HEK293T (cell line): Measurements from ENCODE around the gene IGF2BP2.
"Not testable (repeated sequence)": the region's sequence is repeated elsewhere in the genome, so short reads cannot be mapped to it uniquely, and the experiment has no call there.

Source experiments
- CTCF ChIA-PET: fragments of 350-600 bp; formaldehyde crosslinking; extraction: SDS; loops from one replicate; lab custom pipeline; 2021; ENCODE audit warnings: antibody characterized with exemption, inconsistent platforms; lab: Yijun Ruan, JAX
- POLR2A ChIA-PET: fragments of 350-600 bp; formaldehyde crosslinking; extraction: SDS; loops from one replicate; lab custom pipeline; 2020; ENCODE audit warnings: antibody characterized with exemption, inconsistent platforms; lab: Yijun Ruan, JAX
- DNase-seq: peaks from one replicate; pipeline ENCODE4 v3.0.0; 2012; ENCODE audit warnings: mixed read lengths; ENCODE audit errors: extremely low spot score
- ARNT ChIP-seq: fragments of 450-650 bp; IDR thresholded peaks from 2 replicates; pipeline ENCODE4 v1.6.1; 2017; ENCODE audit warnings: mild to moderate bottlenecking
- BHLHE40 ChIP-seq: fragments of 450-650 bp; IDR thresholded peaks from 2 replicates; pipeline ENCODE4 v1.6.1; 2016; ENCODE audit warnings: mild to moderate bottlenecking, moderate library complexity, borderline replicate concordance
- CTBP1 ChIP-seq: fragments of 450-650 bp; IDR thresholded peaks from 2 replicates; pipeline ENCODE4 v1.6.1; 2016; ENCODE audit warnings: borderline replicate concordance
- ELF4 ChIP-seq: fragments of 450-650 bp; IDR thresholded peaks from 2 replicates; pipeline ENCODE4 v1.6.1; 2017; ENCODE audit warnings: antibody characterized with exemption
- FOXA1 ChIP-seq: fragments of 450-650 bp; IDR thresholded peaks from 2 replicates; pipeline ENCODE4 v1.6.1; 2016; ENCODE audit warnings: mild to moderate bottlenecking
- FOXK2 ChIP-seq: fragments of 450-650 bp; IDR thresholded peaks from 2 replicates; pipeline ENCODE4 v1.6.1; 2016; ENCODE audit warnings: mild to moderate bottlenecking
- FOXM1 ChIP-seq: fragments of 450-650 bp; IDR thresholded peaks from 2 replicates; pipeline ENCODE4 v1.6.1; 2017; ENCODE audit warnings: mild to moderate bottlenecking, borderline replicate concordance
- HDGF ChIP-seq: fragments of 450-650 bp; IDR thresholded peaks from 2 replicates; pipeline ENCODE4 v1.6.1; 2017; ENCODE audit warnings: antibody characterized with exemption, borderline replicate concordance
- L3MBTL2 ChIP-seq: fragments of 450-650 bp; conservative IDR thresholded peaks from 2 replicates; pipeline ENCODE4 v1.6.1; 2016; ENCODE audit warnings: mild to moderate bottlenecking
- LEF1 ChIP-seq: fragments of 450-650 bp; IDR thresholded peaks from 2 replicates; pipeline ENCODE4 v1.6.1; 2017; ENCODE audit warnings: mild to moderate bottlenecking, borderline replicate concordance
- NFRKB ChIP-seq: fragments of 450-650 bp; IDR thresholded peaks from 2 replicates; pipeline ENCODE4 v1.6.1; 2016; ENCODE audit warnings: mild to moderate bottlenecking, moderate library complexity
- PKNOX1 ChIP-seq: fragments of 450-650 bp; IDR thresholded peaks from 2 replicates; pipeline ENCODE4 v1.6.1; 2016
- SP1 ChIP-seq: fragments of 450-650 bp; IDR thresholded peaks from 2 replicates; pipeline ENCODE4 v1.6.1; 2017
- SUZ12 ChIP-seq: fragments of 450-650 bp; IDR thresholded peaks from 2 replicates; pipeline ENCODE4 v1.6.1; 2016; ENCODE audit warnings: mild to moderate bottlenecking
- TARDBP ChIP-seq: fragments of 450-650 bp; IDR thresholded peaks from 2 replicates; pipeline ENCODE4 v1.6.1; 2016
- ZNF384 ChIP-seq: fragments of 450-650 bp; IDR thresholded peaks from 2 replicates; pipeline ENCODE4 v1.6.1; 2016

IGF2BP2 gene

GRCh38 chr3:185677146-185677829 is 147.6 kb downstream of the IGF2BP2 start:
- peak; percentile 57 for DNase-seq
- POLR2A ChIA-PET: no interaction called here
- CTCF ChIA-PET: interaction anchor here (0.6 to 1.9 kb wide), 8 partner anchors 17 to 208 kb away, joined by 3 to 7 read pairs (median 5); no protein-coding TSS in a partner anchor
- no peak for TF ChIP-seq FOXM1

GRCh38 chr3:185667574-185667973 is 157.3 kb downstream of the IGF2BP2 start:
- DNase-seq: no peak

GRCh38 chr3:185663929-185664328 is 160.9 kb downstream of the IGF2BP2 start:
- no peak for DNase-seq
- ChIA-PET CTCF (interaction anchor here (0.7 kb wide), 1 partner anchor 16 kb away, joined by 3 read pairs; no protein-coding TSS in a partner anchor), POLR2A (no interaction called here)
- TF ChIP-seq LEF1 (no peak), ELF4 (no peak), HDGF (no peak), FOXK2 (no peak), TARDBP (no peak), ARNT (no peak), PKNOX1 (no peak), L3MBTL2 (no peak), NFRKB (no peak), CTBP1 (no peak), FOXM1 (no peak), BHLHE40 (no peak), ZNF384 (no peak), SUZ12 (no peak), SP1 (no peak), FOXA1 (no peak)

More at GRCh38 chr3:185667574-185667973, 157.3 kb downstream of the IGF2BP2 start:
- TF ChIP-seq ARNT (no peak), CTBP1 (no peak), TARDBP (no peak), SP1 (no peak), NFRKB (no peak), BHLHE40 (no peak), FOXK2 (no peak), FOXA1 (no peak), HDGF (no peak), ZNF384 (no peak)
- CTCF ChIA-PET: no interaction called here
- POLR2A ChIA-PET: no interaction called here

GRCh38 chr3:185661772-185662171 is 163.1 kb downstream of the IGF2BP2 start:
- POLR2A ChIA-PET: no interaction called here
- no peak for TF ChIP-seq L3MBTL2
- TF ChIP-seq BHLHE40: no peak
- TF ChIP-seq ELF4: no peak
- no peak for TF ChIP-seq FOXM1
- no peak for TF ChIP-seq LEF1
- no peak for TF ChIP-seq SP1
- TF ChIP-seq HDGF: no peak
- TF ChIP-seq PKNOX1: no peak
- TF ChIP-seq FOXK2: no peak
- no peak for TF ChIP-seq ZNF384
- no peak for TF ChIP-seq NFRKB
- TF ChIP-seq CTBP1: no peak
- TF ChIP-seq SUZ12: no peak
- no peak for TF ChIP-seq TARDBP
- no peak for TF ChIP-seq FOXA1
- no peak for TF ChIP-seq ARNT
- DNase-seq: no peak
- CTCF ChIA-PET: no interaction called here

GRCh38 chr3:185661296-185661695 is 163.5 kb downstream of the IGF2BP2 start:
- DNase-seq, POLR2A ChIA-PET: not testable (repeated sequence)
- CTCF ChIA-PET: interaction anchor here (0.6 to 1.9 kb wide), 3 partner anchors 40 to 107 kb away, joined by 4 to 14 read pairs (median 4); no protein-coding TSS in a partner anchor

GRCh38 chr3:185659942-185660921 is 164.6 kb downstream of the IGF2BP2 start:
- peak; percentile 76 for DNase-seq
- POLR2A ChIA-PET: interaction anchor here (0.7 to 0.9 kb wide), 3 partner anchors 10 to 278 kb away, joined by 3 to 4 read pairs (median 4); partner anchors contain the start of genes SENP2 and TRA2B
- TF ChIP-seq ARNT (no peak), SUZ12 (no peak), L3MBTL2 (no peak), ZNF384 (no peak), FOXM1 (no peak), PKNOX1 (no peak), LEF1 (no peak)
- CTCF ChIA-PET: interaction anchor here (0.5 to 1.9 kb wide), 22 partner anchors 8 to 335 kb away, joined by 3 to 14 read pairs (median 3); no protein-coding TSS in a partner anchor
